Neutrophil (primary cell): ENCODE data around the gene INPP5A.

Experiments used
- H3K27ac ChIP-seq: fragments of 200-600 bp; sonication (generic); 2 replicates; pipeline ENCODE4 v1.5.1; 2016; ENCODE audit warnings: mild to moderate bottlenecking, moderate library complexity
- H3K27me3 ChIP-seq: fragments of 200-600 bp; sonication (generic); 2 replicates; pipeline ENCODE4 v1.6.0; 2016; ENCODE audit warnings: mild to moderate bottlenecking
- H3K36me3 ChIP-seq: fragments of 200-600 bp; sonication (generic); 2 replicates; pipeline ENCODE4 v1.5.1; 2017
- H3K4me1 ChIP-seq, 2 experiments: fragments of 200-600 bp in 1 of 2; sonication (generic) in 1 of 2; 1 replicate in 1 of 2; 2 replicates in 1 of 2; pipeline versions ENCODE4 v1.5.1 to v1.6.1; 2013 to 2016; ENCODE audit warnings: low read depth in 1 of 2, low read length in 1 of 2, mild to moderate bottlenecking in 1 of 2, moderate library complexity in 1 of 2; ENCODE audit not compliant: control insufficient read depth in 1 of 2, insufficient read depth in 1 of 2
- H3K4me3 ChIP-seq, 2 experiments: fragments of 200-600 bp in 1 of 2; sonication (generic) in 1 of 2; 1 replicate in 1 of 2; 2 replicates in 1 of 2; pipeline ENCODE4 v1.5.1; 2013 to 2016; ENCODE audit warnings: low read depth in 1 of 2, low read length in 1 of 2, mild to moderate bottlenecking in 1 of 2, moderate library complexity in 1 of 2
- H3K9me3 ChIP-seq: fragments of 200-600 bp; sonication (generic); 2 replicates; pipeline ENCODE4 v1.5.1; 2016
- CTCF ChIP-seq: fragments of 200-600 bp; sonication (generic); IDR thresholded peaks from 2 replicates; pipeline ENCODE4 v1.5.1; 2016; ENCODE audit warnings: antibody characterized with exemption

The INPP5A gene

GRCh38 chr10:132587175-132587574 is 49.6 kb downstream of the INPP5A start:
- Histone ChIP-seq H3K27me3 (no peaks in the 10 kb centered on the region), H3K4me1 (peaks cover 68 to 71% of the 10 kb centered on the region in 2 experiments), H3K27ac (peak overlapping the region; percentile 86), H3K36me3 (no peaks in the 10 kb centered on the region), H3K9me3 (no peaks in the 10 kb centered on the region), H3K4me3 (peak overlapping the region in 1 of 2 experiments; percentile 56)
- no peak for TF ChIP-seq CTCF

DNA sequence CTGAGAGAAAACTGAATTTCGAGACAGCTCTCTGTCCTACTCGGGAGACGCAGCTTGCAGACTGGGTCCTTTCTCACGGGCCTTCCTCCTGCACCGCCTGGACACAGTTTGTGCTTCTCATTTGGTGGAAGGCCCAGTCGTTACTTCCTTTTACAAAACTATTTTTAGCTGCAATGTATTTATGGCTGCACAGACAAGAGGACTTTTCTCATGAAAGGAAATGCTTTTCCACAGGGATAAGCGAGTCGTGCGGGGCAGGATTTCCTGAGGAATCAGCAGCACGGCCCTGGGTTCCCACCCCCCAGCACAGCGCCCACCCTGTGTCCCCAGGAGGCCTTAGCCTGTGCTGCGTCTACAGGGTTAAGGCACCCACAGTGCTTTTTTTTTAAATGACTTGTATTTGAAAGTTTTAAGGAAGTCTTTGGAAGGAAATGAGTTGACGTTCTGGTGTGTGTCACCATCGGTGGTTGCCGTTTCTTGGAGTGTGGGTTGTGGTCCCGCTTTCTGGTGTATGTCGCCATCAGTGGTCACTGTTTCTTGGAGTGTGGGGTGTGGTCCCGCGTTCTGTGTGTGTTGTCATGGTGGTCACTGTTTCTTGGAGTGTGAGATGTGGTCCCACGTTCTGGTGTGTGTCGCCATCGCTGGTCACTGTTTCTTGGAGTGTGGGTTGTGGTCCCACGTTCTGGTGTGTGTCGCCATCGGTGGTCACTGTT is 50.9 kb downstream of the INPP5A start:
- no peaks in the 10 kb centered on the region for H3K27me3 ChIP-seq
- H3K27ac ChIP-seq = peak overlapping the region; percentile 86
- peak overlapping the region; percentile 50 to 56 for H3K4me3 ChIP-seq

DNA sequence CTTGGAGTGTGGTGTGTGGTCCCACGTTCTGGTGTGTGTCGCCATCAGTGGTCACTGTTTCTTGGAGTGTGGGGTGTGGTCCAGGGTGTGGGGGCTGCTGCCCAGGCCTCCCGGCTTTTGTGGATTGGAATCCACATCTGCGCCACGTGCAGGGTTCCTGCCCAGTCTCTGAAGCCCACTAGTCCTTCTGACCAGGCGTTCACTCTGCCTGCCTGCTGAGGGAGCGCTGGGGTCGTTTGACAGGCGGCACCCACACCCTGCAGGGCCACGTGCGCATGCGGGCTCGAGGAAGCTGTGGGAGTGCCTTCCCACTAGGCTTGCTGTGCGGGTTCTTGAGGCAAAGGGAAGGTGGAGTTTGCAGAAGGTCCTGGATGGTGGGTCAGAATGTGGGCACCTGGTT is 51.4 kb downstream of the INPP5A start:
- H3K9me3 ChIP-seq = no peaks in the 10 kb centered on the region
- no peak for TF ChIP-seq CTCF
- H3K27ac ChIP-seq = peak overlapping the region; percentile 86
- no peaks in the 10 kb centered on the region for H3K27me3 ChIP-seq
- peaks cover 83 to 86% of the 10 kb centered on the region in 2 experiments for H3K4me1 ChIP-seq
- no peaks in the 10 kb centered on the region for H3K36me3 ChIP-seq
- peak overlapping the region; percentile 50 to 56 for H3K4me3 ChIP-seq

More for the DNA sequence above, 50.9 kb downstream of the INPP5A start:
- Histone ChIP-seq H3K4me1 (peaks cover 78 to 81% of the 10 kb centered on the region in 2 experiments), H3K36me3 (no peaks in the 10 kb centered on the region), H3K9me3 (no peaks in the 10 kb centered on the region)
- no peak for TF ChIP-seq CTCF

DNA sequence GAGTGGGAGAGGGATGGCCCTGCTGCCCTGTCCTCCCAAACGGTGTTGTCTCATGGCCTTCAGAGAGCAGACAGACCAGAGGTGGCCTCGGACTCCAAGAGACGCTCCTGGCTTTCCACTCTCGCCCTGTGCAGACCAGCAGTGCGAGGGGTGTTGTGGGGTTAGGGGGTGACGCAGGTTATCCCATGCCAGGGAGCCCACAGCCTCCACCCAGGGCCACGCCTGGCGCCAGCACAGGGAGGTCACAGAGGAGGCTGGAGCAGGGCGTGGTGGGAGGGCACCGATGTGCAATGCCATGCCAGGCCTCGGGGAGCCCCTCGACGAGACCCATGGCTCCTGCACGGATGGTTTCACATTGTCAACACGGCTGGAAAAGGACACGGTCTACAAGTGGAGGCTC is 52.1 kb downstream of the INPP5A start:
- TF ChIP-seq CTCF = no peak
- H3K36me3 ChIP-seq = no peaks in the 10 kb centered on the region
- H3K27me3 ChIP-seq = no peaks in the 10 kb centered on the region
- no peaks in the 10 kb centered on the region for H3K9me3 ChIP-seq
- peaks cover 90 to 93% of the 10 kb centered on the region in 2 experiments for H3K4me1 ChIP-seq
- peak overlapping the region; percentile 86 for H3K27ac ChIP-seq
- H3K4me3 ChIP-seq = peak overlapping the region in 1 of 2 experiments; percentile 50

- H3K27me3 ChIP-seq = no peaks in the 10 kb centered on the region
- no peak for TF ChIP-seq CTCF
These were observed 52.6 kb downstream of the INPP5A start for GRCh38 chr10:132590094-132590751.

More at GRCh38 chr10:132590094-132590751, 52.6 kb downstream of the INPP5A start:
- no peak overlapping the region for H3K27ac ChIP-seq
- no peaks in the 10 kb centered on the region for H3K9me3 ChIP-seq
- H3K4me3 ChIP-seq = no peak overlapping the region
- H3K36me3 ChIP-seq = no peaks in the 10 kb centered on the region
- peaks cover 90 to 91% of the 10 kb centered on the region in 2 experiments for H3K4me1 ChIP-seq
